HUES6 (cell line): ENCODE measurements around the gene NETO1.
A peak's percentile ranks its signal among the peaks of the same experiment; 100 is the strongest.

ENCODE experiments used
- H3K27ac ChIP-seq: 2 replicates; pipeline ENCODE4 v1.7.0; 2013; ENCODE audit warnings: low read depth, mild to moderate bottlenecking, low read length, inconsistent platforms
- H3K27me3 ChIP-seq: 2 replicates; pipeline ENCODE4 v1.6.1; 2013; ENCODE audit warnings: low read length; ENCODE audit not compliant: control insufficient read depth, insufficient read depth
- H3K36me3 ChIP-seq: 2 replicates; pipeline ENCODE4 v1.6.1; 2013; ENCODE audit warnings: low read length; ENCODE audit not compliant: control insufficient read depth, insufficient read depth
- H3K4me1 ChIP-seq: 2 replicates; pipeline ENCODE4 v1.6.1; 2013; ENCODE audit warnings: low read length; ENCODE audit not compliant: control insufficient read depth, insufficient read depth
- H3K4me3 ChIP-seq: 2 replicates; pipeline ENCODE4 v1.5.1; 2013; ENCODE audit warnings: low read depth, low read length
- H3K9ac ChIP-seq: one replicate; pipeline ENCODE4 v1.6.1; 2013; ENCODE audit warnings: mild to moderate bottlenecking, low read length
- H3K9me3 ChIP-seq: 2 replicates; pipeline ENCODE4 v1.6.1; 2013; ENCODE audit warnings: low read depth, low read length; ENCODE audit not compliant: control insufficient read depth, insufficient read depth

NETO1 gene

DNA sequence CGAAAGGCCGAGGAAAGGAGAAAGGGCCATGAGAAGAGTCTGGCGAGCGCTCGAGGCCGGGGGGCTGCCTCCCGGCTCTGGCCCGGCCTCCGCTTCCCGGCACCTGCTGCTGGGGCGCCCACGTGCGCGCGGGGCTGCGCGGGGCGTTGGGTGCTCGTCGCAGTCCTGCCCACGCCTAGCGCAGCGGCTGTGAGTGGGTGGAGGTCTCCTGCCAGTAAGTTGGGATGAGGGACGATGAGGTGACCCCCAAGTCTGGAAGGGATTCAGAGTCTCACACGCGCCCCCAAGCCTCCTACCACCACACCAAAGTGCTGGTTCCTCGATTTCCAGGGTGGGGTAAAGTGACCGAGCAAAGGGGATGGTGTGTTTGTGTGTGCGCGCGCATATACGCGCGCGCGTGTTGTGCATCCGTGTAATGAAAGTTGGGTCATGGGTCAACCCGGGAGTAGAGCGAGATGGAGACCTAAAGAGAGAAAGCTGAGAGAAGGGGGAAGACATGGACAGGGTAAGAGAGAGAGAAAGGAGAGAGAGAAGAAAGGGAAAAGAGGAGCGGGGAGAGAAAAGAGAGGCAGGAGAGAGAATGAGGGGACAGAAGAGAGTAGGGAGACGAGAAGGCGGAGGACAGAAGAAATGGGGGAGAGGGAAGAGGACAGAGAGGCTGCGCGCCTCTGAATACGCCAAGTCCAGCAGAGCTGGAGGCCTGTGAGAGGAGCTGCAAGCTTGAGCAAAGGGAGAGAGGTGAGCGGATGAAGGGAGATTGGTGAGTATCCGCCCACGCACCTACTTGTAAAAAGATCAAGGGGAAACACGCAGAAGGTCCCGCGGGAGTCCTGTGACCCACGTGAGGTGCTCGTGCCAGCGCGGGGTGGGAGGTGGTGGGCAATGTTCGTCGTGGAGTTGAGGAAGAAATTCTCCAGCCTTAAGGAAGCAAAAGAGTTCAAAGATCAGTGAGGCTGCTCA is 1.7 kb upstream of the NETO1 start:
- Histone ChIP-seq H3K9me3 (no peaks in the 10 kb centered on the region), H3K4me3 (peak overlapping the region; percentile 81), H3K27me3 (peaks cover 73% of the 10 kb centered on the region), H3K4me1 (no peaks in the 10 kb centered on the region), H3K9ac (no peak overlapping the region), H3K27ac (no peak overlapping the region), H3K36me3 (no peaks in the 10 kb centered on the region)

DNA sequence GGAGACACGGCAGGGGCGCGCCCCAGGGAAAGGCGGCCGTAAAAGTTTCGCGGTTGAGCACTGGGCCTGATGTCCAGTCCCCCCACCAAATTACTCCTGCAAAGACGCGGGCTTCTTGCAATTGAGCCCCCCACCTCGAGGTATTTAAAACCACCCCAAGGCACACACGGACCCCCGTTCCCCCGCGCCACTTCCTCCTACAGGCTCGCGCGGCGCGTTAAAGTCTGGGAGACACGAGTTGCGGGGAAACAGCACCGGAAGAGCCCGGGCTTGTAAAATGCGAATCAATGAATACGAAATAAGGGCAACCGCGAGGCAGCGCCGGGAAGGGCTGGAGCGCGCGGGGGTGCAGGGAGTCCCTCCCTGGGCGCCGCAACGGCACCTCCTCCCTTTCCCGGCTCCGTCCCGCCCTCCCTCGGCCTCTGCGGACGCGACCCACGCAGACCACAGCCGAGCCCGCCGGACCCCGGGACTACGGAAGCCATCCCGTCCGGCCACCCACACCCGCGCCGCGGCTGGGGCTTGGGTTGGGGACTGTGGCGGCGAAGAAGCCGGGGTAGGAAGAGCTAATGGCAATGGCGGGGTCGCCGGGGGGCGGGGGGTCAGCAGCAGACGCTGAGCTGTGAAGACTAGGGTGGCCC is 918 bp upstream of the NETO1 start:
- Histone ChIP-seq H3K27me3 (peaks cover 78% of the 10 kb centered on the region), H3K9ac (peak overlapping the region; percentile 48), H3K4me3 (peak overlapping the region; percentile 81), H3K36me3 (no peaks in the 10 kb centered on the region), H3K4me1 (no peaks in the 10 kb centered on the region), H3K9me3 (no peaks in the 10 kb centered on the region), H3K27ac (no peak overlapping the region)

DNA sequence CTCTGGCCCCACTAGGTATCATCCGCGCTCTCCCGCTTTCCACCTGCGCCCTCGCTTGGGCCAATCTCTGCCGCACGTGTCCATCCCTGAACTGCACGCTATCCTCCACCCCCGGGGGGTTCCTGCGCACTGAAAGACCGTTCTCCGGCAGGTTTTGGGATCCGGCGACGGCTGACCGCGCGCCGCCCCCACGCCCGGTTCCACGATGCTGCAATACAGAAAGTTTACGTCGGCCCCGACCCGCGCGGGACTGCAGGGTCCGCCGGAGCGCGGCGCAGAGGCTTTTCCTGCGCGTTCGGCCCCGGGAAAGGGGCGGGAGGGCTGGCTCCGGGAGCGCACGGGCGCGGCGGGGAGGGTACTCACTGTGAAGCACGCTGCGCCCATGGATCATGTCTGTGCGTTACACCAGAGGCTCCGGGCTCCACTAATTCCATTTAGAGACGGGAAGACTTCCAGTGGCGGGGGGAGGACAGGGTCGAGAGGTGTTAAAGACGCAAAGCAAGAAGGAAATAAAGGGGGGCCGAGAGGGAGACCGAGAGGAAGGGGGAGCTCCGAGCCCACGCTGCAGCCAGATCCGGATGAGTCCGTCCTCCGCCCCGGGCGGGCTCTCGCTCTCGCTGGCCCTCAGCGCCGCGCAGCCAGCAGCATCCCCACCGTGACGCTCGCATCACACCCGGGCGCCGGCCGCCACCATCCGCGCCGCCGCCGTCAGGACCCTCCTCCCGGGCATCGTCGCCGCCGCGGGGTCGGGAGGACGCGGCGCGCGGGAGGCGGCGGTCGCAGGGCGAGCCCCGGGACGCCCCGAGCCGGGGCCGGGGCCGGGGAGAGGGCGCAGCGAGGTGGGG is 664 bp downstream of the NETO1 start:
- H3K4me3 ChIP-seq, result peak overlapping the region; percentile 81
- no peaks in the 10 kb centered on the region for H3K9me3 ChIP-seq
- no peaks in the 10 kb centered on the region for H3K4me1 ChIP-seq
- peaks cover 73% of the 10 kb centered on the region for H3K27me3 ChIP-seq
- no peaks in the 10 kb centered on the region; the same call in 1 of the 2 replicates for H3K36me3 ChIP-seq
- peak overlapping the region; percentile 17 for H3K9ac ChIP-seq
- H3K27ac ChIP-seq, result no peak overlapping the region

- Histone ChIP-seq H3K9me3 (no peaks in the 10 kb centered on the region), H3K4me3 (peak overlapping the region; percentile 81), H3K36me3 (no peaks in the 10 kb centered on the region; the same call in 1 of the 2 replicates), H3K9ac (peak overlapping the region; percentile 17), H3K27ac (no peak overlapping the region), H3K4me1 (no peaks in the 10 kb centered on the region), H3K27me3 (peaks cover 71% of the 10 kb centered on the region)
Observed at GRCh38 chr18:72866442-72866900, 1.3 kb downstream of the NETO1 start.

DNA sequence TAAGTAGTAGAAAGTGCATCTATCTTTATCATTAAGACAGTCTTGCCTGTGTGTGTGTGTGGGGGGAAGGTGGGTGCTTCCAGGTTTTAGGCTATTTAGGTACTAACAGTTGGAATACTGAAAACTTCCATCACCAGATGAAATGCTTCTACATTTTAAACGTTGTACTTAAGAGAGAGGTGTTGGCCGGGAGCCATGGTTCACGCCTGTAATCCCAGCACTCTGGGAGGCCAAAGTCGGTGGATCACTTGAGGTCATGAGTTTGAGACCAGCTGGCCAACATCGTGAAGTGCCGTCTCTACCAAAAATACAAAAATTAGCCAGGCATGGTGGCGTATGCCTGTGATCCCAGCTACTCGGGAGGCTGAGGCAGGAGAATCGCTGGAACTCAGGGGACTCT is 4.0 kb downstream of the NETO1 start:
- Histone ChIP-seq H3K9me3 (no peaks in the 10 kb centered on the region), H3K4me3 (no peak overlapping the region), H3K27me3 (peaks cover 44% of the 10 kb centered on the region), H3K36me3 (no peaks in the 10 kb centered on the region; the same call in 1 of the 2 replicates), H3K27ac (no peak overlapping the region), H3K9ac (no peak overlapping the region), H3K4me1 (no peaks in the 10 kb centered on the region)

DNA sequence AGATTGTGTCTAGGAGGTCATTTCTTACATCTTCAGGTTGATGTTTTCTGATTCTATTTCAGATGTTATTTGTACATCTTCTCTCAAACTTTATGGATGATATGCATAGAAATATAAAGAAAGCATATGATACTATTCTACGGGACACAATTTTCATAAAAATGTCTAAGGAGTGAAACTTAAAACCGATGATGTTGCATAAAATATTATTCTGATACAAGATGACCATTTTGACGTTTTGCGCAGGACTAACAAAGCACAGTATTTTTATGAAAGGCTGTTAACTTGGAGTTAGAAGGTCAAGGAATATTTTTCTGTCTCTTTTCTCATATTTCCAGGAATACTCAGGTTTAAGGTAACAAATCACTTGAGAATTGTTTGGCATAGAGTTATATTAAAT is 8.7 kb downstream of the NETO1 start:
- Histone ChIP-seq H3K27ac (no peak overlapping the region), H3K27me3 (peaks cover under 1% of the 10 kb centered on the region; the same call in 1 of the 2 replicates), H3K9ac (no peak overlapping the region), H3K4me1 (no peaks in the 10 kb centered on the region), H3K36me3 (no peaks in the 10 kb centered on the region; the same call in 1 of the 2 replicates), H3K9me3 (no peaks in the 10 kb centered on the region), H3K4me3 (no peak overlapping the region)

GRCh38 chr18:72849671-72850070 is 18.1 kb downstream of the NETO1 start:
- H3K27me3 ChIP-seq, result no peaks in the 10 kb centered on the region
- H3K9ac ChIP-seq, result no peak overlapping the region
- H3K9me3 ChIP-seq, result peaks cover 5% of the 10 kb centered on the region; the same call in 1 of the 2 replicates
- H3K36me3 ChIP-seq, result no peaks in the 10 kb centered on the region
- no peak overlapping the region for H3K27ac ChIP-seq
- peaks cover 17% of the 10 kb centered on the region for H3K4me1 ChIP-seq
- no peak overlapping the region for H3K4me3 ChIP-seq

DNA sequence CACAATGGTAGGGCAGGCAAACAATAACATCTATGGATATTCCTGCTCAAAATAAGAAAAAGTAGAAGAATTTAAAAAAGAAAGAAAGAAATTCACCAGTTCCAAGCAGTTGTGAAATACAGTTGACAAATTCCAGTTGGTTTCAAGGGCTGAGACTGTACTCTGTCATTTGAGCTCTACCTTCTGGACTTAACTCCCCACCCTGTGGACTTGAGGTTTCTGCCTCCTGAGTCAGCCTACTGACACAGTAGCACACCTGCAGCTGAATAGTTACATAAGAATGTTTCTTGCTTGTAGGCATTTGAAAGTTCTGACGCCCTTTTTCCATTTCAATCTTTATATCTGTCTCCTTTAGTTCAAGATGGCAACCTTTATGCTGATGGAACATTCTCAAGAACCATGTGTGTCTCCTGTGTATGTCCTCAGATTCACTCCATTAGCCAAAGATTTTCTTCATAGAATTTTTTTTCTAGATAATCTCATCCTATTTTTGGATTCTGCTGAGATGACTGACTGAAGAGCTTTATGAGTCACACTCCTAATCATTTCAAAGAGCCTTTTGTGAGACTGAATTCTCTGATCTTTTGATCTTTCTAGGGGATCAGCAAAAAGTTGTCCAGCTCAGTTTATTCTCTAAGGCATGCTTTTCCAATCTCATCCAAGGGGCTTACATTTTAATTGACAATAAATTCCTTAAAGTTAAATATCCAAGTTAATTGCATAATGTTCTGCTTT is 19.1 kb downstream of the NETO1 start:
- Histone ChIP-seq H3K4me1 (peaks cover 17% of the 10 kb centered on the region), H3K4me3 (no peak overlapping the region), H3K36me3 (no peaks in the 10 kb centered on the region), H3K27me3 (no peaks in the 10 kb centered on the region), H3K9me3 (peaks cover 5% of the 10 kb centered on the region; the same call in 1 of the 2 replicates), H3K9ac (no peak overlapping the region), H3K27ac (peak overlapping the region; percentile 41; the same call in 1 of the 2 replicates)

- H3K4me3 ChIP-seq, result no peak overlapping the region
- H3K4me1 ChIP-seq, result peaks cover 17% of the 10 kb centered on the region
- no peaks in the 10 kb centered on the region for H3K27me3 ChIP-seq
- peak overlapping the region; percentile 41; the same call in 1 of the 2 replicates for H3K27ac ChIP-seq
- H3K9ac ChIP-seq, result no peak overlapping the region
- no peaks in the 10 kb centered on the region for H3K36me3 ChIP-seq
- H3K9me3 ChIP-seq, result peaks cover 5% of the 10 kb centered on the region; the same call in 1 of the 2 replicates
Observed at GRCh38 chr18:72847771-72848170, 20.0 kb downstream of the NETO1 start.
